Posterior cingulate gyrus (tissue), 11 donors: ENCODE results near the gene PDYN.

Experiments used
- DNase-seq, 10 donors: peaks; one replicate each; pipeline versions ENCODE4 v3.0.0 to v3.0.0-alpha.2; 2020 to 2021; ENCODE audit warnings: mixed read lengths in 3 of 10
- intact Hi-C: fragments of 100-400 bp; cut with DNase I; formaldehyde crosslinking; loops from one replicate; pipeline ENCODE4 v1.15.1; 2023

PDYN gene

GRCh38 chr20:1953621-1954020 lies 40.2 kb downstream of the PDYN start:
- intact Hi-C loops = no loop called here

DNA sequence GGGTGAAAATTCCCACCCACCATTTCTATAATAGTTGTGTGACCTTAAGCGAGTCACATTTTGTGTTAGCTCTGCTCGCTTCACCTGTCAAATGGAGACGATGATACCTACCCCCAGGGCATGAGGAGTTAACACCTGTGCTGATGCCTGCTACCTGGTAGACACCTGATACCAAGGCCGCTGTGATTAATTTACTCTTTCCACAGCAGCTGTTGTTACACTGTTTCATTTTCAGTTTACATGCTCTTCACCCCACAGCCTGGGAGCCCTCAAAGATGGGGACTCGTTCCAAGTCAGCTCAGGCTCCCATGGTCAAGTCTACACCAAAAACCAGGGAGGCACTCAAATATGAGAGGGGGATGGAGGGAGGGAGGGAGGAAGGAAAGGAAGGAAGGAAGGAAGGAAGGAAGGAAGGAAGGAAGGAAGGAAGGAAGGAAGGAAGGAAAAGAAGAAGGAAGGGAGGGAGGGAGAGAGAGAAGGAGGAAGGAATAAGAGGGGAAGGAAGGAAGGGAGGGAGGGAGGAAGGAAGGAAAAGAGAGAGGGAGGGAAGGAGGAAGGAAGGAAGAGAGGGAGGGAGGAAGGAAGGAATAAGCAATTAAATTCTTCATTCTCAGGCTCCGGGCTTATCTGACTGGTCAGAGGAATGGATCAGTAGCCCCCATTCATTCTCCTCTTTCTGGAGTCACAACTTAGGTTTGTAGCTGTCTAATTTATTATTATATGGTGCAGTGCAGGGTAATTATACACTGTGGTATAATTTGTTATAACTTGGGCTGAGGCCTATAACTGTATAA lies 40.9 kb downstream of the PDYN start:
- intact Hi-C loops = no loop called here
- DNase-seq = no peak

More at GRCh38 chr20:1953621-1954020, 40.2 kb downstream of the PDYN start:
- DNase-seq = no peak

- intact Hi-C loops = no loop called here
- DNase-seq = no peak
Measured at GRCh38 chr20:1951436-1952115, 42.3 kb downstream of the PDYN start.

DNA sequence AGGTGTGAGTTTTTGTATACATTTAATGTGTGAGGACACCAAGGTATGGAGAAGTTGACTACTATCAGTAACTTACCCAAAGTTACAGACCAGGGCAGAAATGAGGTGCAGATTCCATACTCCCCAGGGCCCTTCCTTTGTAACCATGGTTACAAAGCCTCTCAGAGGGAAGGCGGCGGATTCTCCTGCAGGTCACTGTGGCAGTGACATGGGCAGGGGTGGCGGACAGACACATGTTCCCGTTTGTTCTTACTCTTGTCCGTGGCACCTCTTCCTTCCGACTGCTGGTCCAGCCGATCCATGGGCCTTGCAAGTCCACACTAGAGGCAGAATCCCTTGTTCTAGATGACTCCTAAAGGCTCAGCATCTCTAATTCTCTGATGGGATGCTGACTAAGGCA lies 43.0 kb downstream of the PDYN start:
- DNase-seq = peak in 1 of 10 donors; percentile 73
- intact Hi-C loops = no loop called here

DNA sequence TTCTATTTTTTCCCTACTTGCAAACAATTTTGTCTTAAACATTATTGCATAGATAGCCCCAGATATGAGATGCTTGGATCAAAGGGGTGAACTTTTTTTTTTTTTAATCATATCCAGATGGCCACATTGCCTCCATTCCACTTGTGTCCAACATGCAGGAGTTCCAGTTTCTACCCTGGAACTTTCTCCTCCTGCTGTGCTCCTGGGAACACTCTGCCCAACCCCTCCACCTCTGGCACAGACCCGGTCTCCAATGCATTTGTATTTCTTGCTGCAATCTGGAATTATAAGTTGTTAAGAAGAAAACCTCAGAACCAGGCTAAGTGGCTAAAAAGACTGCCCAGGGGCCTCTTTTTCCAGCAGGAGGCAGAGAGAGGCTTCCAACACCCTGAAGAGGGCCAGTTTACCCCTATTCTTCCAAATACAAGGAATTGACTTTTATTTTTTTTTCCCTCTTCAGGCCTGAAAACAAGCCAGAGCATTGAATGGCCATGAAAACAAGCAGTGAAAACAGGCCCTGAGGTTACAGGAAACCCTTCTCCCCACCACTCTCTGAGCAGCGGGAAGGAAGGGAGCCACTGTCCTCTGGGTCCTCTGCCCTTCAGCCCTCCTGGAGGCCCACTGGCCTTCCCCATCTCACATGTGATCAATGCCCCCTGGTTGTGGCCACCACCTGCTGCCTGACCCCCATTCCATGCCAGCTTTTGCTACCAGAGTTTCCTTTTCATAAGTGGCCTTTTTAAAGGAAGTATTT lies 44.3 kb downstream of the PDYN start:
- DNase-seq = no peak
- intact Hi-C loops = no loop called here

DNA sequence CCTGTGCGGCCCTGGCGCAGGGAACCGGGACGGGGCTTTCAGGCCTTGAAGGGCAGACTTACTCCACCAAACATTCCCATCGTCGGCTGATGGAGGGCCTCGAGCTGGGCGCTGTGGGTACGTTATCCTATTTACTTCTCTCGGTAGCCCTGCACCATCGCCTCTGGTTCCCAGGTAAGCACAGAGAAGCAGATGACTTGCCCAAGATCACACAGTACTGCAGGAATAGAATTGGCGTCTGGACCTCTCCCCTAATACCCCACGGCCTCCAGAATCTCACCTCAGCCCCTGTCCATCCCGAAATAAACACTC lies 46.4 kb downstream of the PDYN start:
- no peak for DNase-seq
- intact Hi-C loops = no loop called here

- intact Hi-C loops = no loop called here
- no peak for DNase-seq
Measured at GRCh38 chr20:1946762-1947534, 46.9 kb downstream of the PDYN start.

DNA sequence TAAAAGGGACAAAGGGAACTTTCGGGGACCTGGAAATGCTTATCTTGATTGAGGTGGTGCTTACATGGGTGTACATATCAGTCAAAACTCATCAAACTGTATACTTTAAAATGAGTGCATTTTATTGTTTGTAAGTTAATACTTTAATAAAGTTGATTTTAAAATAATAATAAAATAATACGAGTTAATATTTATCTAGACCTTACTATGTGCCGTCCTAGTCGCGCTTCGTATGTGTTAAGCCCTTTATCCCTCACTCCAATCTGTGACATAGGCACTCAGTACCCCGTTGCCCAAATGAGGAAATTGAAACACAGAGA lies 47.5 kb downstream of the PDYN start:
- intact Hi-C loops = no loop called here
- no peak for DNase-seq

- intact Hi-C loops = no loop called here
- DNase-seq = no peak
Measured at GRCh38 chr20:1945660-1946059, 48.2 kb downstream of the PDYN start.

- peak in 7 of 10 donors; percentile 30 to 90 (median 41) for DNase-seq
- intact Hi-C loops = no loop called here
Measured at GRCh38 chr20:1945134-1945618, 48.7 kb downstream of the PDYN start.

GRCh38 chr20:1944345-1945091 lies 49.3 kb downstream of the PDYN start:
- intact Hi-C loops = no loop called here

GRCh38 chr20:1943275-1944002 lies 50.4 kb downstream of the PDYN start:
- intact Hi-C loops = no loop called here
- DNase-seq = no peak

More at GRCh38 chr20:1944345-1945091, 49.3 kb downstream of the PDYN start:
- DNase-seq = no peak

GRCh38 chr20:1942486-1943274 lies 51.2 kb downstream of the PDYN start:
- intact Hi-C loops = no loop called here
- DNase-seq = no peak

DNA sequence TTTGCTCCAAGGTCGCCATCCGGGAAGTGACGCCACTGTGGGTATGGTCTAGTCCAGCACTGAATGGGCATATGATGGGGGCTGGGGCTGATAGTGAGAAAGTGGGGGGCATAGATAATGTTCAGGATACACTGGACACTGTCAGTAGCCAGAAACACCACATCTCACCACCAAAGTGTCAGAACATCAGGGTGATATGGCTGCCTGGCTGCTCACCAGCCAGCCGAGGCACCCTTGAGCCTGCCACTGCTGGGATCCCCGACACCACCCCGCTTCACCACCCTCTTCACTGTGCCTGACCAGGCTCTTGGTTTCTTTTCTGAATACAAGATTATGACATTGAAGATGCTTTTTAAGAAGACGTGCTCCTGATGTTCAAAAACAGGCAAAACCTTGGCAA lies 51.8 kb downstream of the PDYN start:
- intact Hi-C loops = no loop called here
- DNase-seq = no peak

DNA sequence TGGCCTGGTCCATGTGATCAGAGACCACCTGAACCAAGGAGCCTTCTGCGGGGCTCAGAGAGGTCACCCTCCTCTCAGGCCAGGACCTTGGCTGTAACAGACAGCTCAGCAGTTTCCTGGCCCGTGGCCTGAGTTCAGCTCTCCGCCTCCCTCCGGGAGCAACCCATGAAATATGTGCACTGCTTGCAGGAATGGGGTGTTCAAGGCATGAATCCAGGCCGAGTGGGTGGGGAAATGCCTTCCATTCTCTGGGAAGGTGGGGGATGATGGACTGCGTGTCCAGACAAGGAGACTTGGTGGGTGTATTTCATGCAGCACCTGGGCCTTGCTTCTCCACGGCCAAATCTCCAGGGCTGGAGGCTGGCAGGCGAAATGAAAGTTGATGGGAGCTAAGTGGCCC lies 52.6 kb downstream of the PDYN start:
- intact Hi-C loops = no loop called here
- DNase-seq = peak in 6 of 10 donors; percentile 49 to 90 (median 75)

GRCh38 chr20:1940581-1940980 lies 53.3 kb downstream of the PDYN start:
- intact Hi-C loops = no loop called here

DNA sequence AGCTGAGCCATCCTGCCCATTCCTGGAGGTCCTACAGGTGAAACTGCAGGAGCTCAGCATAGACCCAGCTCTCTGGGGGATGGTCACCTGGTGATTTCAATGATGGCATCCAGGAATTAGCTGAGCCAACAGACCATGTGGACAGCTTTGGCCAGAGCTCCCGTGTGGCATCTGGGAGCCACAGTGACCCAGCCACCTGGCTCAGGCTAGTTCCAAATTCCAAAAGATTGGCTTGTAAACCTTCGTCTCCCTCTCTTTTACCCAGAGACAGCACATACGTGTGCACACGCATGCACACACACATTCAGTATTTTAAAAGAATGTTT lies 54.6 kb downstream of the PDYN start:
- intact Hi-C loops = loop anchor here (5.0 kb wide), 1 partner anchor 42 kb away; the partner anchor contains the start of gene SIRPA
- DNase-seq = no peak

More at GRCh38 chr20:1940581-1940980, 53.3 kb downstream of the PDYN start:
- no peak for DNase-seq

DNA sequence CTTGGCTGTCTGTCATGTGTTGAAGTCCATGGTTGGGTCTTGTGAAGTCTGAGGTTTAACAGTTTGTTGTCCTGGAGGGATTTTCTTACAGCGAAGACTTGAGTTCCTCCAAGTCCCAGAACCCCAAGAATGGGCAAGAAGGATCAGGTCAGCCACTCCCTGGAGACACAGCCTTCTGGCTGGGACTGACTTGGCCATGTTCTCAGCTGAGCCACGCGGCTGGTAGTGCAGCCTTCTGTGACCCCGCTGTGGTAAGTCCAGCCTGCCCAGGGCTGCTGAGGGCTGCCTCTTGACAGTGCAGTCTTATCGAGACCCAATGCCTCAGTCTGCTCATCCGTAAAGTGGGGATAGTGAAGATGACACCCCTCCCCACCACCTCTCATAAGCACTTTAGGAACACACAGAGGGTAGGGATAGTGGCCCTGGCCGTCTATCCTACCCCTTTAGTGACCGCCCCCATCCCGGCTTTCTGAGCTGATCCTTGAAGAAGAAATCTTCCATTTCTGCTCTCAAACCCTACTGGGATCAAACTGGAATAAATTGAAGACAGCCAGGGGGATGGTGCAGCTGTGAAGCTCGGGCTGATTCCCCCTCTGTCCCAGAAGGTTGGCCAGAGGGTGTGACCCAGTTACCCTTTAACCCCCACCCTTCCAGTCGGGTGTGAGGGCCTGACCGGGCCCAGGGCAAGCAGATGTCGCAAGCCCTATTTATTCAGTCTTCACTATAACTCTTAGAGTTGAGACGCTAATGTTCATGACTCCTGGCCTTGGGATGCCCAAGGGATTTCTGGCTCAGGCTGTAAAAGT lies 55.2 kb downstream of the PDYN start:
- DNase-seq = no peak
- intact Hi-C loops = loop anchor here (5.0 kb wide), 1 partner anchor 41 kb away; the partner anchor contains the start of gene SIRPA
